ENCODE data around the gene EYA3. TPM values are rescaled to one million over a fixed set of nuclear protein-coding genes. Genes with fewer than 3 reads are reported as not detected.

Gene EYA3
- total RNA-seq, 2 donors from 2014 or later, result 16.7 to 19.4 TPM

DNA sequence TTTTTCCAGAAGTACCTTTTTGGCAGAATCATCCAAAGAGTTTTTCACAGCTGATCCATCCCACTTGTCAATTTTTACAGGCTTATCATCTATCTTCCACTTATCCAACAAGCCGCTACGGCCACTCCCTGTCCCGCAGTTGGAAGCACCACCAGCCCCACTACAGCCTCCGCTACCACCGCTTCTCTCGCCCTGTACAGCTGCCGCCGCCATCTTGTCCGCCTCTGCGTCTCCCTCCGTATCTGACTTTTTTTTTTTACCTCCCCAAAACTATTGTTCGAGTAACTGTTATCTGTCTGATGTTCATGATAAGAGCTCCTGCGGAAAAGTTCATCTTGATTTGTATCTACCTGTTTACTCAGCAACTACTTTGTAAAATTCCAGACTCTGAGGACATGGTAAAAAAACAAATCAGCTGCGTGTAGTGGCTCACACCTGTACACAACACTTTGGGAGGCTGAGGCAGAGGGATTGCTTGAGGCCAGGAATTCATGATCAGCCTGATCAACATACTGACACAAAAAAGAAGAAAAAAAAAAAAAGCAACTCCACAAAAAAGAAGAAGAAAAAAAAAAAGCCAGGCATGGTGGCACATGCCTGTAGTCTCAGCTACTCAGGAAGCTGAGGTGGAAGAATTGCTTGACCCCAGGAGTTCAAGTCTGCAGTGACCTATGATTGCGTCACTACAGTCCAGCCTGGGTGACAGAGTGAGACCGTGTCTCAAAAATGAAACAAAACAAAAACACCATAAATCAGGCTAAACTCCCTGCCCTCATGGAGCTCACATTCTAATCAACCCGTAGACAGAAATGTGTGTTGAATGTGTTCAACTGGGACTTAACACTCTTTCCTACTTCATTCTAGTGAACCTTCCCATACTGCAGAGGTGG, 8.0 kb upstream of the EYA3 start:
- Histone ChIP-seq H3K36me3 (no peaks in the 10 kb centered on the region), H3K27ac (no peak overlapping the region), H3K9me3 (no peaks in the 10 kb centered on the region), H3K27me3 (replicated peaks; ENCODE audit: insufficient read depth) (no peaks in the 10 kb centered on the region), H3K4me1 (replicated peaks) (no peaks in the 10 kb centered on the region), H3K4me3 (no peak overlapping the region)
- TF ChIP-seq POLR2AphosphoS5 (IDR thresholded peaks at IDR 0.05) (no peak), POLR2A (IDR thresholded peaks at IDR 0.05) (no peak)
- TF ChIP-seq, protein P1, sequence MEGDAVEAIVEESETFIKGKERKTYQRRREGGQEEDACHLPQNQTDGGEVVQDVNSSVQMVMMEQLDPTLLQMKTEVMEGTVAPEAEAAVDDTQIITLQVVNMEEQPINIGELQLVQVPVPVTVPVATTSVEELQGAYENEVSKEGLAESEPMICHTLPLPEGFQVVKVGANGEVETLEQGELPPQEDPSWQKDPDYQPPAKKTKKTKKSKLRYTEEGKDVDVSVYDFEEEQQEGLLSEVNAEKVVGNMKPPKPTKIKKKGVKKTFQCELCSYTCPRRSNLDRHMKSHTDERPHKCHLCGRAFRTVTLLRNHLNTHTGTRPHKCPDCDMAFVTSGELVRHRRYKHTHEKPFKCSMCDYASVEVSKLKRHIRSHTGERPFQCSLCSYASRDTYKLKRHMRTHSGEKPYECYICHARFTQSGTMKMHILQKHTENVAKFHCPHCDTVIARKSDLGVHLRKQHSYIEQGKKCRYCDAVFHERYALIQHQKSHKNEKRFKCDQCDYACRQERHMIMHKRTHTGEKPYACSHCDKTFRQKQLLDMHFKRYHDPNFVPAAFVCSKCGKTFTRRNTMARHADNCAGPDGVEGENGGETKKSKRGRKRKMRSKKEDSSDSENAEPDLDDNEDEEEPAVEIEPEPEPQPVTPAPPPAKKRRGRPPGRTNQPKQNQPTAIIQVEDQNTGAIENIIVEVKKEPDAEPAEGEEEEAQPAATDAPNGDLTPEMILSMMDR (IDR thresholded peaks at IDR 0.05), result no peak
- intact Hi-C loops (cut with DNase I), result no loop called here
- no peak for DNase-seq (ENCODE audit: low spot score)
- 72% methylated on average over 17 of the region's 17 CpGs for WGBS

GRCh38 chr1:28091043-28091781, 2.8 kb upstream of the EYA3 start:
- Histone ChIP-seq H3K36me3 (no peaks in the 10 kb centered on the region), H3K4me3 (no peak overlapping the region), H3K4me1 (replicated peaks) (peaks cover 10% of the 10 kb centered on the region), H3K9me3 (no peaks in the 10 kb centered on the region), H3K27ac (no peak overlapping the region), H3K27me3 (replicated peaks; ENCODE audit: insufficient read depth) (no peaks in the 10 kb centered on the region)
- TF ChIP-seq POLR2A (IDR thresholded peaks at IDR 0.05), result no peak
- TF ChIP-seq POLR2AphosphoS5 (IDR thresholded peaks at IDR 0.05), result peak; percentile 83
- TF ChIP-seq, protein P1 (IDR thresholded peaks at IDR 0.05), result peak; percentile 46 to 85 (median 80)
- intact Hi-C loops (cut with DNase I), result loop anchor here (2.0 kb wide), 1 partner anchor 118 kb away; no protein-coding TSS in a partner anchor
- 41% methylated on average over 6 of the region's 6 CpGs for whole genome bisulfite sequencing
- peak; percentile 79 for DNase-seq (ENCODE audit: low spot score)

- peak overlapping the region; percentile 75 to 84 for H3K27ac ChIP-seq
- DNase-seq (ENCODE audit: low spot score), result peak; percentile 7
- H3K36me3 ChIP-seq, result no peaks in the 10 kb centered on the region
- intact Hi-C loops (cut with DNase I), result no loop called here
- H3K4me3 ChIP-seq, result peak overlapping the region; percentile 60 to 71
- 4% methylated on average over 16 of the region's 16 CpGs for WGBS
- TF ChIP-seq, protein P1 (IDR thresholded peaks at IDR 0.05), result peak in 2 of 4 experiments; percentile 11 to 13
- no peak for TF ChIP-seq POLR2AphosphoS5 (IDR thresholded peaks at IDR 0.05)
- H3K9me3 ChIP-seq, result no peaks in the 10 kb centered on the region
- peaks cover 10% of the 10 kb centered on the region for H3K4me1 ChIP-seq (replicated peaks)
- H3K27me3 ChIP-seq (replicated peaks; ENCODE audit: insufficient read depth), result no peaks in the 10 kb centered on the region
These were observed 719 bp downstream of the EYA3 start for GRCh38 chr1:28087614-28088167.

- WGBS, result 84% methylated on average over 1 of the region's 1 CpG
- H3K27ac ChIP-seq, result no peak overlapping the region
- H3K4me1 ChIP-seq (replicated peaks), result peaks cover 10% of the 10 kb centered on the region
- no peak for DNase-seq (ENCODE audit: low spot score)
- intact Hi-C loops (cut with DNase I), result no loop called here
- H3K27me3 ChIP-seq (replicated peaks; ENCODE audit: insufficient read depth), result no peaks in the 10 kb centered on the region
- no peak overlapping the region for H3K4me3 ChIP-seq
- H3K36me3 ChIP-seq, result no peaks in the 10 kb centered on the region
- H3K9me3 ChIP-seq, result no peaks in the 10 kb centered on the region
- TF ChIP-seq POLR2AphosphoS5 (IDR thresholded peaks at IDR 0.05) (no peak), POLR2A (IDR thresholded peaks at IDR 0.05) (no peak)
- TF ChIP-seq, protein P1 (IDR thresholded peaks at IDR 0.05), result no peak
These were observed 1.8 kb downstream of the EYA3 start for GRCh38 chr1:28086651-28087050.
